ENCODE results near the gene DEFB114. TPM values are rescaled to one million over a fixed set of nuclear protein-coding genes. Genes with fewer than 3 reads are reported as not detected.

DEFB114 gene
- total RNA-seq, 4 donors from 2014 or later, result not detected

- Histone ChIP-seq H3K4me3 (no peak overlapping the region), H3K27ac (no peak overlapping the region), H3K9me3 (no peaks in the 10 kb centered on the region), H3K27me3 (peaks cover 4% of the 10 kb centered on the region), H3K36me3 (no peaks in the 10 kb centered on the region), H3K4me1 (no peaks in the 10 kb centered on the region)
- 67% methylated on average over 2 of the region's 21 CpGs; no CpG with 5 or more reads in 1 of the 2 donors for WGBS, 2 donors (ENCODE audit: low coverage in 1 of 2)
- TF ChIP-seq POLR2A (IDR thresholded peaks at IDR 0.05), result no peak
- no peak for ATAC-seq
Observed at GRCh38 chr6:49933526-49933925, 30.4 kb downstream of the DEFB114 start.

DNA sequence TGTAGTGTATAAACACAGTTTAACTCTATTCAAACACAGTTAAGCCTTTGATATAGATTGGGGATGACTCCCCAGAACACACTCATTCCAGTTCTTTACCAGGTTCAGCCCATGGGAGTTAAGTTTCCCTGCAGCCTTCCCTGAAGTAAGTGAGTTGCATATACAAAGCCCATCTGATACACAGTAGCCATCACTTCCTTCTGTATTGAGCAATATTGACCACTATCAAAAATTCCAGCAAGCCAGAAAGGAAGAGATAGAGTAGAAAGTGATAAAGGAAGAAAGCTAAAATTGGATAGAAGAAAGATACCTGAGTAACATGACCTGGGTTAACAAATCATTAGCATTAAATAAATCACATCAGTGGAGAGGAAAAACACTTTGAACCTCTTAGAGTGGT, 34.6 kb downstream of the DEFB114 start:
- Histone ChIP-seq H3K4me1 (no peaks in the 10 kb centered on the region), H3K36me3 (no peaks in the 10 kb centered on the region), H3K27me3 (peaks cover 4% of the 10 kb centered on the region), H3K9me3 (no peaks in the 10 kb centered on the region), H3K27ac (no peak overlapping the region), H3K4me3 (no peak overlapping the region)
- TF ChIP-seq POLR2AphosphoS5 (IDR thresholded peaks at IDR 0.05) (no peak), POLR2A (IDR thresholded peaks at IDR 0.05) (no peak), EP300 (IDR thresholded peaks at IDR 0.05) (no peak)
- TF ChIP-seq, protein P1, sequence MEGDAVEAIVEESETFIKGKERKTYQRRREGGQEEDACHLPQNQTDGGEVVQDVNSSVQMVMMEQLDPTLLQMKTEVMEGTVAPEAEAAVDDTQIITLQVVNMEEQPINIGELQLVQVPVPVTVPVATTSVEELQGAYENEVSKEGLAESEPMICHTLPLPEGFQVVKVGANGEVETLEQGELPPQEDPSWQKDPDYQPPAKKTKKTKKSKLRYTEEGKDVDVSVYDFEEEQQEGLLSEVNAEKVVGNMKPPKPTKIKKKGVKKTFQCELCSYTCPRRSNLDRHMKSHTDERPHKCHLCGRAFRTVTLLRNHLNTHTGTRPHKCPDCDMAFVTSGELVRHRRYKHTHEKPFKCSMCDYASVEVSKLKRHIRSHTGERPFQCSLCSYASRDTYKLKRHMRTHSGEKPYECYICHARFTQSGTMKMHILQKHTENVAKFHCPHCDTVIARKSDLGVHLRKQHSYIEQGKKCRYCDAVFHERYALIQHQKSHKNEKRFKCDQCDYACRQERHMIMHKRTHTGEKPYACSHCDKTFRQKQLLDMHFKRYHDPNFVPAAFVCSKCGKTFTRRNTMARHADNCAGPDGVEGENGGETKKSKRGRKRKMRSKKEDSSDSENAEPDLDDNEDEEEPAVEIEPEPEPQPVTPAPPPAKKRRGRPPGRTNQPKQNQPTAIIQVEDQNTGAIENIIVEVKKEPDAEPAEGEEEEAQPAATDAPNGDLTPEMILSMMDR (IDR thresholded peaks at IDR 0.05), result no peak
- ATAC-seq, result no peak

DNA sequence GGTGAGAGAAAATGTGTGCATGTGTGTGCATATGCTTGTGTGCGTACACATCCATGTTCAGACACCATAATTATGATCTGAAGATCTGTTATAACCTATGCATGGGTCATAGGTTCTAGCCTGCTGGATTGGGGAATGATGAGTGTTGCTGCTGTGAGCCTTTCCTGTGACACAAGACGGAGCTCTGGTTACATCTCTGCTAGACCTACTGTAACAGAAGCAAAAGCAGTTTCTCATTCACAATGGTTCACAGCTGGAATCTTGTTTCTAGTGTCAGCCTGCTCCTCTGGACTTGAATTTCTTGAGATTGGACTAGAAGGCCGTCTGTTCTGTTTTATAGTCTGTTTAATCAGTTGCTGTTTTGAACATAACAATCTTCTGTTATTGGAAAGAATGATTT, 40.1 kb downstream of the DEFB114 start:
- no peaks in the 10 kb centered on the region for H3K36me3 ChIP-seq
- ATAC-seq, result no peak
- no peaks in the 10 kb centered on the region for H3K27me3 ChIP-seq
- H3K9me3 ChIP-seq, result no peaks in the 10 kb centered on the region
- no peaks in the 10 kb centered on the region for H3K4me1 ChIP-seq
- WGBS, 2 donors (ENCODE audit: low coverage in 1 of 2), result 53 to 73% methylated on average over 3 of the region's 3 CpGs
- no peak for TF ChIP-seq POLR2AphosphoS5 (IDR thresholded peaks at IDR 0.05)
- H3K4me3 ChIP-seq, result no peak overlapping the region
- no peak overlapping the region for H3K27ac ChIP-seq

DNA sequence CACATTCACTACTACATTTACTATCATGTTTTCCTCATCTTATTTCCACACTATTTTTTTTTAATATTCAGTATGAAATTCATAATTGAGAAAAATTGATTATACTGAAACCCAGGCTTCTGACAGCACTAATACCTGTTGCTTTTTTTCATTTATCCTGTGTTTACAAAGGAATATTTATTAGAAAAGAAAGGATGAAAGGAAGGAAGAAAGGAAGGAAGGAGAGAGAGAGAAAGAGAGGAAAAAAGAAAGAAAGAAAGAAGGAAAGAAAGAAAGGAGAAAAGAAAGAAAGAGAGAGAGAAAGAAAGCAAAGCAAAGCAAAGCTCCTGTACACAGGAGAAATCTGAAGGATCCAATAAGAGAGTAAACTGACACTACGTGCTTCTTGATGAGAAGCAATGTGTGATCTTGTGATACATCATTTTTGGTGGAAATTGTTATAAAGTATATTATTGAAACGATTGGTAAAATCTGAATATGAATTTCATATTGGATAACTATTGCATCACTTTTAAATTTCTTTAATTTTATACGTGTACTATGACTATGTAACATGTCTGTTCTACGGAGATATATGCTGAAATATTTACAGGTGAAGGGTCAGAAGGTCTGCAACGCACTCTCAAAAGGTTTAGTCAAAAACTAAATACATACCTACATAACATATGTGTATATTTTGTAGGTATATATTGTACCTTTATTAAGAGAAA, 43.9 kb downstream of the DEFB114 start:
- H3K4me1 ChIP-seq, result peaks cover 0 to 3% (median 0%) of the 10 kb centered on the region in 3 donors
- ATAC-seq, result no peak
- no peaks in the 10 kb centered on the region for H3K9me3 ChIP-seq
- no peak overlapping the region for H3K4me3 ChIP-seq
- H3K36me3 ChIP-seq, result no peaks in the 10 kb centered on the region
- TF ChIP-seq EP300 (IDR thresholded peaks at IDR 0.05) (no peak), POLR2A (IDR thresholded peaks at IDR 0.05) (no peak), POLR2AphosphoS5 (IDR thresholded peaks at IDR 0.05) (no peak)
- TF ChIP-seq, protein P1 (IDR thresholded peaks at IDR 0.05), result no peak
- 90 to 98% methylated on average over 5 of the region's 5 CpGs for WGBS, 2 donors (ENCODE audit: low coverage in 1 of 2)
- H3K27me3 ChIP-seq, result no peaks in the 10 kb centered on the region
- H3K27ac ChIP-seq, result no peak overlapping the region

DNA sequence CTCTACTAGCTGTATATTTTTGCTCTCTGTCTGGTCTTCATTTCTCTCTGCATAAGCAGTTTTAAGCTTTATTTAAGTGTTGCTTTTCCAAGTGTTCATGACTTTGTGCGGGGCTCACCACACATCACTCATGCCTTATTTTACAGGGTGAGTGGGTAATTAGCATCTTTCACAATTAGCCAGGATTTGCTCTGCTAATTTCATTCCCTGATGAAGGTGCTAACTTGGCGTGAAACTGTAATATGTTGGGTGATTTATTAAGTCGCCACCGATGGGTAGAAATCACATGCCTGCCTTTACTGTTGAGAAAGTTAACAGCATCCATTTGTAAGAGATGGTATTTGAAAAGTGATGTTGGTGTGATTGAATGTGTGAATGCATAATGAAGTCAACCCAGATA, 44.7 kb downstream of the DEFB114 start:
- no peaks in the 10 kb centered on the region for H3K27me3 ChIP-seq
- H3K27ac ChIP-seq, result no peak overlapping the region
- no peak for TF ChIP-seq POLR2A (IDR thresholded peaks at IDR 0.05)
- H3K36me3 ChIP-seq, result no peaks in the 10 kb centered on the region
- peaks cover 0 to 11% (median 0%) of the 10 kb centered on the region in 3 donors for H3K4me1 ChIP-seq
- no peak for ATAC-seq
- no peak overlapping the region for H3K4me3 ChIP-seq
- 59 to 79% methylated on average over 4 of the region's 4 CpGs for WGBS, 2 donors (ENCODE audit: low coverage in 1 of 2)
- no peaks in the 10 kb centered on the region for H3K9me3 ChIP-seq

DNA sequence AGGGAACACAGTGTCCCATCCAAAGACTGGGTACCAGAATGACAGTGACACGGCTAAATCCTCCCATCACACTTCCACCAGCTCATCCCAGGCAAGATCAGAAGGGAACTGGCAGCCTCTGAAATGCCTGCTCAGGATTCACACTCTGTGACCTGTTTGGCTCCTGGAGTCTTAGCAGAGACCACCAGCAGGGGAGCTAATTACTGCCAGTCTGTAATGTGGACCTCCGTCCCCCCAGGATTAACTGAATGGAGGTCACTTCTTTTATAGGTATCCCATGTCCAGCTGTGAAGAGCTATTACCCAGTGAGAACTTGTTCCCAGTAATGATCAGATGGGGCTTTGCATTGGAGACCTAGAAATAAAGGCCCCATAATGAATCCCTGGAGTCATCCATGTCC, 45.2 kb downstream of the DEFB114 start:
- Histone ChIP-seq H3K27ac (no peak overlapping the region), H3K27me3 (no peaks in the 10 kb centered on the region), H3K36me3 (no peaks in the 10 kb centered on the region), H3K4me3 (no peak overlapping the region), H3K9me3 (no peaks in the 10 kb centered on the region), H3K4me1 (peaks cover 0 to 11% (median 0%) of the 10 kb centered on the region in 3 donors)
- WGBS, 2 donors (ENCODE audit: low coverage in 1 of 2), result 67 to 71% methylated on average over 1 of the region's 2 CpGs
- TF ChIP-seq EP300 (IDR thresholded peaks at IDR 0.05) (no peak), POLR2AphosphoS5 (IDR thresholded peaks at IDR 0.05) (no peak), POLR2A (IDR thresholded peaks at IDR 0.05) (no peak)
- TF ChIP-seq, protein P1 (IDR thresholded peaks at IDR 0.05), result no peak
- ATAC-seq, result no peak

All from gastroesophageal sphincter (tissue), 4 donors.